OCI-LY3 (cell line): ENCODE measurements around the gene CTPS2.

ENCODE experiments used
- H2AFZ ChIP-seq: fragments of 200-600, 300-600 bp; shearing (Covaris generic); 2 replicates; pipeline ENCODE4 v1.6.0; 2014; ENCODE audit warnings: antibody characterized with exemption, low read depth, low read length
- H3K27ac ChIP-seq: fragments of 200-600, 300-600 bp; sonication (generic); 2 replicates; pipeline ENCODE4 v1.5.1; 2014; ENCODE audit warnings: mild to moderate bottlenecking, low read length, moderate library complexity, mixed read lengths
- H3K27me3 ChIP-seq: fragments of 200-600, 300-600 bp; sonication (generic); 2 replicates; pipeline ENCODE4 v1.6.1; 2014; ENCODE audit warnings: low read depth, low read length, mixed read lengths
- H3K36me3 ChIP-seq: fragments of 200-600, 300-600 bp; sonication (generic); replicated peaks from 2 replicates; pipeline ENCODE3; 2014; ENCODE audit warnings: low read depth, low read length, mixed read lengths
- H3K4me1 ChIP-seq: fragments of 300-600, 200-600 bp; sonication (generic); 2 replicates; pipeline ENCODE4 v1.6.1; 2014; ENCODE audit warnings: low read length, mixed read lengths
- H3K4me2 ChIP-seq: fragments of 200-600, 300-600 bp; sonication (generic); 2 replicates; pipeline ENCODE4 v1.6.1; 2014; ENCODE audit warnings: low read length, mixed read lengths
- H3K4me3 ChIP-seq: fragments of 300-600, 200-600 bp; sonication (generic); 2 replicates; pipeline ENCODE4 v1.5.1; 2014; ENCODE audit warnings: antibody characterized with exemption, mild to moderate bottlenecking, low read length, moderate library complexity
- H3K79me2 ChIP-seq: fragments of 300-600, 200-600 bp; shearing (Covaris generic); 2 replicates; pipeline ENCODE4 v1.6.1; 2014; ENCODE audit warnings: mild to moderate bottlenecking, low read length, mixed read lengths
- H3K9ac ChIP-seq: fragments of 300-600, 200-600 bp; shearing (Covaris generic); 2 replicates; pipeline ENCODE4 v1.6.0; 2014; ENCODE audit warnings: mild to moderate bottlenecking, low read length, moderate library complexity
- H3K9me3 ChIP-seq: fragments of 200-600, 300-600 bp; shearing (Covaris generic); 2 replicates; pipeline ENCODE4 v1.6.1; 2014; ENCODE audit warnings: low read length, mixed read lengths; ENCODE audit not compliant: insufficient read depth
- H4K20me1 ChIP-seq: fragments of 200-600, 300-600 bp; sonication (generic); 2 replicates; pipeline ENCODE4 v1.6.1; 2016; ENCODE audit warnings: low read length, mixed read lengths; ENCODE audit not compliant: insufficient read depth
- CTCF ChIP-seq: fragments of 200-600, 300-600 bp; sonication (generic); IDR thresholded peaks from 2 replicates; pipeline ENCODE4 v1.5.1; 2014; ENCODE audit warnings: antibody characterized with exemption, low read length, low read depth
- EZH2phosphoT487 ChIP-seq: fragments of 200-600 bp; shearing (Covaris generic); IDR thresholded peaks from 2 replicates; pipeline ENCODE4 v1.6.1; 2018; ENCODE audit warnings: antibody characterized with exemption, mixed run types, low read depth

The CTPS2 gene

GRCh38 chrX:16601885-16602284 is 110.6 kb downstream of the CTPS2 start:
- no peak overlapping the region for H3K27ac ChIP-seq
- H3K79me2 ChIP-seq = no peaks in the 10 kb centered on the region
- H3K36me3 ChIP-seq = no peaks in the 10 kb centered on the region
- H3K9me3 ChIP-seq = no peaks in the 10 kb centered on the region
- H3K4me2 ChIP-seq = no peak overlapping the region
- no peaks in the 10 kb centered on the region for H4K20me1 ChIP-seq
- H3K4me1 ChIP-seq = no peaks in the 10 kb centered on the region
- H3K9ac ChIP-seq = no peak overlapping the region
- TF ChIP-seq CTCF = no peak
- no peak for TF ChIP-seq EZH2phosphoT487
- no peak overlapping the region for H3K4me3 ChIP-seq
- H2AFZ ChIP-seq = no peak overlapping the region
- H3K27me3 ChIP-seq = no peaks in the 10 kb centered on the region

- H3K36me3 ChIP-seq = peaks cover under 1% of the 10 kb centered on the region
- no peak for TF ChIP-seq EZH2phosphoT487
- no peak for TF ChIP-seq CTCF
- H3K27me3 ChIP-seq = no peaks in the 10 kb centered on the region
- no peaks in the 10 kb centered on the region for H3K9me3 ChIP-seq
- no peak overlapping the region for H3K4me2 ChIP-seq
- H3K79me2 ChIP-seq = no peaks in the 10 kb centered on the region
- H4K20me1 ChIP-seq = no peaks in the 10 kb centered on the region
- H3K27ac ChIP-seq = no peak overlapping the region
- no peak overlapping the region for H2AFZ ChIP-seq
- no peaks in the 10 kb centered on the region for H3K4me1 ChIP-seq
- H3K4me3 ChIP-seq = no peak overlapping the region
- H3K9ac ChIP-seq = no peak overlapping the region
Measured at GRCh38 chrX:16594490-16594889, 118.0 kb downstream of the CTPS2 start.

- TF ChIP-seq CTCF = no peak
- no peak for TF ChIP-seq EZH2phosphoT487
- Histone ChIP-seq H3K4me1 (no peaks in the 10 kb centered on the region), H3K79me2 (no peaks in the 10 kb centered on the region), H3K9ac (no peak overlapping the region), H4K20me1 (no peaks in the 10 kb centered on the region), H2AFZ (no peak overlapping the region), H3K9me3 (no peaks in the 10 kb centered on the region), H3K27ac (no peak overlapping the region), H3K4me2 (no peak overlapping the region), H3K36me3 (peaks cover 4% of the 10 kb centered on the region), H3K27me3 (no peaks in the 10 kb centered on the region), H3K4me3 (no peak overlapping the region)
Measured at GRCh38 chrX:16593801-16594200, 118.7 kb downstream of the CTPS2 start.

- Histone ChIP-seq H2AFZ (no peak overlapping the region), H3K4me2 (no peak overlapping the region), H3K9ac (no peak overlapping the region), H3K9me3 (no peaks in the 10 kb centered on the region), H3K27ac (no peak overlapping the region), H3K27me3 (no peaks in the 10 kb centered on the region), H3K36me3 (peaks cover 4% of the 10 kb centered on the region), H3K79me2 (no peaks in the 10 kb centered on the region), H3K4me1 (no peaks in the 10 kb centered on the region), H4K20me1 (no peaks in the 10 kb centered on the region), H3K4me3 (no peak overlapping the region)
- TF ChIP-seq EZH2phosphoT487 (no peak), CTCF (no peak)
Measured at GRCh38 chrX:16592194-16592770, 120.2 kb downstream of the CTPS2 start.
